ENCODE results near the gene PLCD3.
A peak's percentile ranks its signal among the peaks of the same experiment; 100 is the strongest.

PLCD3 gene

DNA sequence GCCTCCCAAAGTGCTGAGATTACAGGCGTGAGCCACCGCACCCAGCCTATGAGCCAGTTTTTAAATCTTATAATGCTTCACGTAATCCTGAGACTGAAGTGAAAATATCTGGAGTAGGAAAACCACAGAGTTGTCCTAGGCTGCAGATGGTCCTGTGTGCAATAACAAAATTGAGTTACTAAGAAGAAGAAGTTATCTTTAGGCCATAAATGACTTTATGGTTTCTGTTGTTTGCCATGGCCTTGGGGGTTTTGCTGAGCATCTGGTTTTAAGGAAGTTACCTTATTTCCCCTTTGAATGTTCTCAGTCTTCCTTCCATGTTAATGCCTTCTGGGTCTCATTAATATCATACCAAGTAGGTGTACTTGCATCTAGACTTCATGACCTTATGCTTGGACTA lies 54.7 kb downstream of the PLCD3 start:
- Histone ChIP-seq H3K27ac (ENCODE audit: poor library complexity, severe bottlenecking) (no peak overlapping the region), H3K4me1 (ENCODE audit: insufficient read depth, poor library complexity, severe bottlenecking) (peaks cover 19% of the 10 kb centered on the region), H3K9me3 (ENCODE audit: severe bottlenecking) (no peaks in the 10 kb centered on the region), H3K4me3 (ENCODE audit: severe bottlenecking) (no peak overlapping the region), H3K36me3 (ENCODE audit: low read depth) (peaks cover 87% of the 10 kb centered on the region), H3K27me3 (ENCODE audit: insufficient read depth, poor library complexity, severe bottlenecking) (no peaks in the 10 kb centered on the region)
- TF ChIP-seq, protein P1, sequence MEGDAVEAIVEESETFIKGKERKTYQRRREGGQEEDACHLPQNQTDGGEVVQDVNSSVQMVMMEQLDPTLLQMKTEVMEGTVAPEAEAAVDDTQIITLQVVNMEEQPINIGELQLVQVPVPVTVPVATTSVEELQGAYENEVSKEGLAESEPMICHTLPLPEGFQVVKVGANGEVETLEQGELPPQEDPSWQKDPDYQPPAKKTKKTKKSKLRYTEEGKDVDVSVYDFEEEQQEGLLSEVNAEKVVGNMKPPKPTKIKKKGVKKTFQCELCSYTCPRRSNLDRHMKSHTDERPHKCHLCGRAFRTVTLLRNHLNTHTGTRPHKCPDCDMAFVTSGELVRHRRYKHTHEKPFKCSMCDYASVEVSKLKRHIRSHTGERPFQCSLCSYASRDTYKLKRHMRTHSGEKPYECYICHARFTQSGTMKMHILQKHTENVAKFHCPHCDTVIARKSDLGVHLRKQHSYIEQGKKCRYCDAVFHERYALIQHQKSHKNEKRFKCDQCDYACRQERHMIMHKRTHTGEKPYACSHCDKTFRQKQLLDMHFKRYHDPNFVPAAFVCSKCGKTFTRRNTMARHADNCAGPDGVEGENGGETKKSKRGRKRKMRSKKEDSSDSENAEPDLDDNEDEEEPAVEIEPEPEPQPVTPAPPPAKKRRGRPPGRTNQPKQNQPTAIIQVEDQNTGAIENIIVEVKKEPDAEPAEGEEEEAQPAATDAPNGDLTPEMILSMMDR (IDR thresholded peaks at IDR 0.05; ENCODE audit: poor library complexity, severe bottlenecking), result no peak
- ATAC-seq (ENCODE audit: low read depth) (no peak), DNase-seq (ENCODE audit: low spot score) (no peak)

DNA sequence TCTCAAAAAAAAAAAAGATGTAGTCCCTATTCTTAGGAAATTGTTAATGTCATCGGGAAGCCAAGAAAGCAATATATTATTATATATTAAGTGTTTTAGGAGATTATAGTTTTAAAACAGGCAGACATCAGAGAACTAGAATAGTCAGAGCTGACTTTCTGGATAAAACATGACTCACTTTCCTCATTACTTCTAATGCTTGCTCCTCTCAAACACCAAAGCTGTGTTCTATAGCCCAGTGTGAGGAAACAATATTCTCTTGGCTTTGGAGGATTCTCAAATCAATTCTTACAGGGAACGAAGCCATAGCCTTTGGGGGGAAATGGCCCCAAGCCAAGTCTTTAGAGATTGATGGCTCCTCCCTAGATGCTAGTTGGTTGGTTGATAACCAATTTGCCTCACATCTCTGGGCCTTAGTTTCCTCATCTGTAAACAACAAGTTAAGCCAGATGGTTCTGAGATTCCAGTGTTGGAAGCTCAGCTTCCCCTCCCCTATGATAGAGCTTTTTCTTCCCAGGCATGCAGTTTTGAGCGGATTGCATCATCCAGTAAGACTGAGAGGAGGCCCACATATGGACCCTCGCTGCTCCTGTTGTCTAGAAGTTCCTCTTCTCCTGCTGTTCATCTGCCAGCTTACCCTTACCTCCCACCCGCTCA lies 58.8 kb downstream of the PLCD3 start:
- Histone ChIP-seq H3K4me3 (ENCODE audit: severe bottlenecking) (no peak overlapping the region), H3K4me1 (ENCODE audit: insufficient read depth, poor library complexity, severe bottlenecking) (peaks cover 30% of the 10 kb centered on the region), H3K27ac (ENCODE audit: poor library complexity, severe bottlenecking) (no peak overlapping the region), H3K9me3 (ENCODE audit: severe bottlenecking) (no peaks in the 10 kb centered on the region), H3K27me3 (ENCODE audit: insufficient read depth, poor library complexity, severe bottlenecking) (no peaks in the 10 kb centered on the region), H3K36me3 (ENCODE audit: low read depth) (peaks cover 84% of the 10 kb centered on the region)
- TF ChIP-seq, protein P1 (IDR thresholded peaks at IDR 0.05; ENCODE audit: poor library complexity, severe bottlenecking), result no peak
- ATAC-seq (ENCODE audit: low read depth) (no peak), DNase-seq (ENCODE audit: low spot score) (no peak)

DNA sequence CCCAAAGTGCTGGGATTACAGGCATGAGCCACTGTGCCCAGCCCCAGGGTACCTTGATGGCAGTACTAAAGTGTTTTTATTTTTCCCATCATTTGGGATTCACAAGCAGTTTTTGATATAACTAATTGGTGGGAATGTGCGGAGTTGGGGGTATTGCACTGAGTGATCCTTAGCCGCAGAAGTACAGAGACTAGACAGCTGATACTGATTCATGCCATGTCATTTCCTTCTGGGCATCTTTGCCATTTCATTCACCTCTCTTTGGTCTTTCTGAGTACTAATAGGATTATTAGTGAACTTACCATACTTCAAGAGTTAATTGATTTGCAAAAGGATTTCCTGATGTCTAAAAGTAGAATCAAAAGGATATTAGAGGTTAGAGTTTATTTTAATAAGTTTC lies 61.5 kb downstream of the PLCD3 start:
- no peak overlapping the region for H3K4me3 ChIP-seq (ENCODE audit: severe bottlenecking)
- DNase-seq (ENCODE audit: low spot score) (no peak), ATAC-seq (ENCODE audit: low read depth) (peak; percentile 63; the same call in 1 of the 3 replicates)
- no peaks in the 10 kb centered on the region for H3K27me3 ChIP-seq (ENCODE audit: insufficient read depth, poor library complexity, severe bottlenecking)
- TF ChIP-seq, protein P1 (IDR thresholded peaks at IDR 0.05; ENCODE audit: poor library complexity, severe bottlenecking), result no peak
- no peaks in the 10 kb centered on the region for H3K9me3 ChIP-seq (ENCODE audit: severe bottlenecking)
- H3K27ac ChIP-seq (ENCODE audit: poor library complexity, severe bottlenecking), result peak overlapping the region; percentile 26
- peaks cover 17% of the 10 kb centered on the region for H3K4me1 ChIP-seq (ENCODE audit: insufficient read depth, poor library complexity, severe bottlenecking)
- peaks cover 90% of the 10 kb centered on the region for H3K36me3 ChIP-seq (ENCODE audit: low read depth)

DNA sequence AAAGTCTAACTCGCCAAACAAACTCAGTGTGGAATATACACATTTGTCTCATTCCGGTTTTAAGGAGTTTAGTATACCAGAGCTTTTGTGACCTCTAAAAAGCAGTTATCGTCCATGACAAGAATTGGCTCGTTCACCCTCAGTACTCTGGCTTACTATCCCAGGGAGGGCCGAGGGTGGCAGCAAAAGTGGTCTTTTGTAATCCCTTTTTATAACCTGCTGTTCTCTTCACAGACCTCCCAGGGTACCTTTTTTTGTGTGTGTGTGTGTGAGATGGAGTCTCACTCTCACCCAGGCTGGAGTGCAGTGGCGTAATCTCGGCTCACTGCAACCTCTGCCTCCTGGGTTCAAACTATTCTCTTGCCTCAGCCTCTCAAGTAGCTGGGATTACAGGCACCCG lies 62.3 kb downstream of the PLCD3 start:
- ATAC-seq (ENCODE audit: low read depth) (no peak), DNase-seq (ENCODE audit: low spot score) (no peak)
- TF ChIP-seq, protein P1 (IDR thresholded peaks at IDR 0.05; ENCODE audit: poor library complexity, severe bottlenecking), result no peak
- Histone ChIP-seq H3K4me3 (ENCODE audit: severe bottlenecking) (no peak overlapping the region), H3K27ac (ENCODE audit: poor library complexity, severe bottlenecking) (no peak overlapping the region), H3K36me3 (ENCODE audit: low read depth) (peaks cover 85% of the 10 kb centered on the region), H3K9me3 (ENCODE audit: severe bottlenecking) (no peaks in the 10 kb centered on the region), H3K27me3 (ENCODE audit: insufficient read depth, poor library complexity, severe bottlenecking) (no peaks in the 10 kb centered on the region), H3K4me1 (ENCODE audit: insufficient read depth, poor library complexity, severe bottlenecking) (peaks cover 15% of the 10 kb centered on the region)

DNA sequence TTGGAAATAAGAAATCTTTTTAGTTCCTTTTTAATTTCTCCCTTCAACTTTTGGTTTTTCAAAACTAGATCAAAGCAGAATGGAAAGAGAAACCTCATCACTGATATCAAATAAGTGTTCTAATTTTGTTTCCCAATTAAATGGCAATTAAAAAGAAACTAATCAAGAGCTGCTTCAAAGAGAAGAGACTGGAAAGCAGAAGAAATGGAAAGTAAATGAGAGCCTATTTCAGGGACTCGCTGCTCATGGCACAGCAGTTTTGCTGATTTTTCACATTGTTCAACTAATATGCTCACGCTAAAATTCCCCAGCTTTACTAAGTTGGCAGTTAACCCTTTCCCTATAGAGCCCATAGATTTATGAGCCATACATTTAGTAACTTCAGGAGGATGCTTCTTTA lies 64.7 kb downstream of the PLCD3 start:
- H3K27me3 ChIP-seq (ENCODE audit: insufficient read depth, poor library complexity, severe bottlenecking), result no peaks in the 10 kb centered on the region
- H3K9me3 ChIP-seq (ENCODE audit: severe bottlenecking), result no peaks in the 10 kb centered on the region
- no peak overlapping the region for H3K4me3 ChIP-seq (ENCODE audit: severe bottlenecking)
- TF ChIP-seq, protein P1 (IDR thresholded peaks at IDR 0.05; ENCODE audit: poor library complexity, severe bottlenecking), result no peak
- DNase-seq (ENCODE audit: low spot score) (no peak), ATAC-seq (ENCODE audit: low read depth) (no peak)
- H3K4me1 ChIP-seq (ENCODE audit: insufficient read depth, poor library complexity, severe bottlenecking), result peaks cover 14% of the 10 kb centered on the region
- H3K27ac ChIP-seq (ENCODE audit: poor library complexity, severe bottlenecking), result no peak overlapping the region
- H3K36me3 ChIP-seq (ENCODE audit: low read depth), result peaks cover 80% of the 10 kb centered on the region

All from RWPE2 (cell line).